Posterior cingulate gyrus (tissue), 11 donors: Measurements from ENCODE around the gene CYB561.
A peak's percentile ranks its signal among the peaks of the same experiment; 100 is the strongest.

Experiments
- DNase-seq, 10 donors: peaks; one replicate each; pipeline versions ENCODE4 v3.0.0 to v3.0.0-alpha.2; 2020 to 2021; ENCODE audit warnings: mixed read lengths in 3 of 10
- intact Hi-C: fragments of 100-400 bp; cut with DNase I; formaldehyde crosslinking; loops from one replicate; pipeline ENCODE4 v1.15.1; 2023

The CYB561 gene

GRCh38 chr17:63452962-63453551 lies 7.0 kb upstream of the CYB561 start:
- intact Hi-C loops: no loop called here
- peak in 2 of 10 donors; percentile 9 to 47 for DNase-seq

GRCh38 chr17:63452046-63452961 lies 6.2 kb upstream of the CYB561 start:
- intact Hi-C loops: no loop called here
- peak in 2 of 10 donors; percentile 27 to 67 for DNase-seq

GRCh38 chr17:63451150-63451549 lies 5.0 kb upstream of the CYB561 start:
- intact Hi-C loops: no loop called here
- peak in 2 of 10 donors; percentile 18 to 49 for DNase-seq

GRCh38 chr17:63450551-63450950 lies 4.4 kb upstream of the CYB561 start:
- intact Hi-C loops: no loop called here
- DNase-seq: peak in 2 of 10 donors; percentile 35 to 46

GRCh38 chr17:63448655-63449054 lies 2.5 kb upstream of the CYB561 start:
- intact Hi-C loops: loop anchor here (10.0 kb wide), 1 partner anchor 96 kb away; no protein-coding TSS in a partner anchor

GRCh38 chr17:63447471-63448009 lies 1.4 kb upstream of the CYB561 start:
- peak in 3 of 10 donors; percentile 5 to 67 (median 50) for DNase-seq
- intact Hi-C loops: loop anchor here (10.0 kb wide), 1 partner anchor 97 kb away; no protein-coding TSS in a partner anchor

More at GRCh38 chr17:63448655-63449054, 2.5 kb upstream of the CYB561 start:
- DNase-seq: peak in 3 of 10 donors; percentile 16 to 34 (median 25)

- intact Hi-C loops: loop anchor here (10.0 kb wide), 1 partner anchor 98 kb away; no protein-coding TSS in a partner anchor
- peak in 4 of 10 donors; percentile 20 to 88 (median 60) for DNase-seq
Observed at GRCh38 chr17:63446753-63447470, 806 bp upstream of the CYB561 start.

GRCh38 chr17:63445571-63445953 lies 544 bp downstream of the CYB561 start:
- intact Hi-C loops: loop anchor here (10.0 kb wide), 1 partner anchor 99 kb away; no protein-coding TSS in a partner anchor
- peak in 1 of 10 donors; percentile 70 for DNase-seq

- intact Hi-C loops: loop anchor here (10.0 kb wide), 1 partner anchor 100 kb away; no protein-coding TSS in a partner anchor
Observed at GRCh38 chr17:63445065-63445464, 1.0 kb downstream of the CYB561 start.

GRCh38 chr17:63444457-63444856 lies 1.6 kb downstream of the CYB561 start:
- intact Hi-C loops: loop anchor here (10.0 kb wide), 1 partner anchor 100 kb away; no protein-coding TSS in a partner anchor
- no peak for DNase-seq

More at GRCh38 chr17:63445065-63445464, 1.0 kb downstream of the CYB561 start:
- peak in 2 of 10 donors; percentile 51 to 81 for DNase-seq

GRCh38 chr17:63443053-63443452 lies 3.1 kb downstream of the CYB561 start:
- DNase-seq: peak in 1 of 10 donors; percentile 52
- intact Hi-C loops: loop anchor here (10.0 kb wide), 1 partner anchor 102 kb away; no protein-coding TSS in a partner anchor

GRCh38 chr17:63442549-63443035 lies 3.5 kb downstream of the CYB561 start:
- intact Hi-C loops: loop anchor here (10.0 kb wide), 1 partner anchor 102 kb away; no protein-coding TSS in a partner anchor

GRCh38 chr17:63442074-63442473 lies 4.0 kb downstream of the CYB561 start:
- intact Hi-C loops: loop anchor here (10.0 kb wide), 1 partner anchor 103 kb away; no protein-coding TSS in a partner anchor
- peak in 1 of 10 donors; percentile 27 for DNase-seq

More at GRCh38 chr17:63442549-63443035, 3.5 kb downstream of the CYB561 start:
- DNase-seq: peak in 1 of 10 donors; percentile 39

- intact Hi-C loops: loop anchor here (10.0 kb wide), 1 partner anchor 103 kb away; no protein-coding TSS in a partner anchor
- peak in 1 of 10 donors; percentile 41 for DNase-seq
Observed at GRCh38 chr17:63441654-63442053, 4.5 kb downstream of the CYB561 start.

GRCh38 chr17:63440770-63441335 lies 5.3 kb downstream of the CYB561 start:
- peak in 2 of 10 donors; percentile 24 to 55 for DNase-seq
- intact Hi-C loops: loop anchor here (10.0 kb wide), 1 partner anchor 104 kb away; no protein-coding TSS in a partner anchor

- peak in 3 of 10 donors; percentile 65 to 75 (median 68) for DNase-seq
- intact Hi-C loops: loop anchor here (10.0 kb wide), 1 partner anchor 105 kb away; no protein-coding TSS in a partner anchor
Observed at GRCh38 chr17:63440127-63440769, 5.9 kb downstream of the CYB561 start.

GRCh38 chr17:63439687-63440086 lies 6.4 kb downstream of the CYB561 start:
- no peak for DNase-seq
- intact Hi-C loops: loop anchor here (10.0 kb wide), 1 partner anchor 105 kb away; no protein-coding TSS in a partner anchor
